ENCODE data around the gene SIL1.

DNA sequence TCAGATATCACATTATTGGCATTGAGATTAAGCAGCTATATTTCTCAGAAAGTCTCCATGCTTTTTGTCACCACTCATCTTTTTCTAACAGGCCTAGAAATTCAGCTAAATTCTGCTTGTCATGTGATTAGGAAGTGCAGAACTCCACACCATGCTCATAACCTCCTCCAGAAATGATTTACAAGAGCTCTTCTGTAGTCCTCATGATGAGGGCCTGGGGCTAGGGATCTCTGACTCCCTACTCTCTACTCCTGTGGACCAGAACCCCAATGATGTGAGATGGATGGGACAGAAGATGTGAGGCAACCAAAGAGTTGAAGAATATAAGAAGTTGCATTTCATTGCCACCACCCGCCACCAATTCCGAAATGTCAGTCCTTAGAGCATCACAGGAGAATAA lies 16.5 kb upstream of the SIL1 start:
- no peak for TF ChIP-seq POLR2AphosphoS5 (IDR thresholded peaks at IDR 0.05; ENCODE audit: low read depth, low read length)
- no peak for TF ChIP-seq POLR2A (IDR thresholded peaks at IDR 0.05; ENCODE audit: low read depth, low read length)
- TF ChIP-seq TAF1 (IDR thresholded peaks at IDR 0.05; ENCODE audit: borderline replicate concordance, low read depth, low read length) = no peak
